Measurements from ENCODE around the gene MEIOB.
A peak's percentile ranks its signal among the peaks of the same experiment; 100 is the strongest.
"Not testable (repeated sequence)": the region's sequence is repeated elsewhere in the genome, so short reads cannot be mapped to it uniquely, and the experiment has no call there.

The MEIOB gene

DNA sequence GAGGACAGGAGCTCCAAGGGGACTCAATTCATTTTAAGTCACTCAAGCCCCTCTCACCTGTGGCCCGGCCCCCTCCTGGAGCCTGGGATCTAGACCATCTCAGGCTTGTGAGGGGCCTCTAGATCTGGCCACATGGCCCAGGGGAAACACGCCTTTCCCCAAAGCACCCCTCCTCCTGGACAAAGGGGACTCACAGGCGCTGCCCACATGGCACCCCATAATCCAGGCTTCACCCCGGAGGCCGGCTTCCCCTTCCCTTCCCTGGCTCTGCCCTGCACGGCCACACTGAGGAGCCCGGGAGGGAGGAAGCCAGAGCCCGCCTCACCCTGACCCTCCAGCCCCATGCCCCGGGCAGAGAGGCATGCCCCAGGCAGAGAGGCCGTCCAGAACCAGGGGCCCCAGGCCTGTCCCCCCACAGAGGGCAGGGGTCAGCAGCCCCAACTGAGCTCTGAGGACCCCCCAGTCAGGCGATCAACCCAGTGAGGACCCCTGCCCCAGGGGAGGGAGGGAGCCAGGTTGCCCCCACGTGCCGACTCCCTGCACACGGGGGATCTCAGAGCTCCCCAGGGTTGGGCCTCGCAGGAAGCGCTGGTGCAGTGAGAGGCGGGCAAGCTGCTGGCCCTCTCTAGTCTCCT lies 35.4 kb upstream of the MEIOB start:
- no peak for DNase-seq

GRCh38 chr16:1906846-1907165 lies 34.8 kb upstream of the MEIOB start:
- DNase-seq: no peak

- no peak for DNase-seq
Observed at GRCh38 chr16:1906055-1906845, 34.3 kb upstream of the MEIOB start.

GRCh38 chr16:1903845-1904840 lies 32.2 kb upstream of the MEIOB start:
- no peak for DNase-seq

GRCh38 chr16:1903220-1903574 lies 31.2 kb upstream of the MEIOB start:
- DNase-seq: no peak

- no peak for DNase-seq
Observed at GRCh38 chr16:1902547-1903219, 30.7 kb upstream of the MEIOB start.

DNA sequence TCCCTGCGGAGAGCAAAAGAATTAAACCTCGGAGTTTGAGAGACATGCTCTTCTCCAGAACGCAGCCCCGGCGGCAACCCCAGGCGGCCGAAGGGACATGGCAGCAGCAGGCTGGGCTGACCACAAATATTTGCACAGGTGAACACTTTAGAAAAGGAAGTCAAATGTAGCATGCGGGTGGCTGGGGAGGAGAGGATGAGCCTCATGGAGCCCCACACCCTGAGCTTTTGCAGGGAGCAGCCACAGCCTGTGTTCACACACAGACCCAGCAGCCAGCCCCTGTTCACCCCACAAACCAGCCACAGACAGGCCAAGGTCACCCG lies 28.4 kb upstream of the MEIOB start:
- no peak for DNase-seq

DNA sequence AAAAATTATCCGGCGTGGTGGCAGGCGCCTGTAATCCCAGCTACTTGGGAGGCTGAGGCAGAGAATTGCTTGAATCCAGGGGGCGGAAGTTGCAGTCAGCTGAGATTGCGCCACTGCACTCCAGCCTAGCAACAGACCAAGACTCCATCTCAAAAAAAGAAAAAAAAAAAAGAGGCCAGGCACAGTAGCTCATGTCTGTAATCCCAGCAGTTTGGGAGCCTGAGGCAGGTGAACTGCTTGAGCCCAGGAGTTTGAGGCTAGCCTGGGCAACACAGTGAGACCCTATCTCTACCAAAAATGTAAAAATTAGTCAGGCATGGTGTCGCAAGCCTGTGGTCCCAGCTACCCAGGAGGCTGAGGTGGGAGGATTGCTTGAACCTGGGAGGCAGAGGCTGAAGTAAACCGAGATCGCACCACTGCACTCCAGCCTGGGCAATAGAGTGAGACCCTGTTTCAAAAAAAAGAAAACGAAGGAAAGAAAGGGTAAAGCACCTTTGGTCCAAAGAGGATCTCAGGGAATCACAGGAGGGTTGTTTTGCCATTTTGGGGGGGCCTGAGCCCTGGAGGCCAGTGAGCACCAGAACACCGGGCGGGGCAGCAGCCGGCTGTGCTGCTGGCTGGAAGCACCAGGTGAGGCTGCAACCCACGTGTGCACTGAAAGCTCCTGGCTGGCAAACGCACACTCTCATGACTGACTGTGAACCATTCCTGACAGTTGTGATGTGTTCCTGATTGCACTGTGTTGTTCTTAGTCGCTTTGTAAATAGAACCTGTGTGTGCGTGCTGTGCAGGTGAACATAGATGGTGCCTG lies 27.9 kb upstream of the MEIOB start:
- no peak for DNase-seq

DNA sequence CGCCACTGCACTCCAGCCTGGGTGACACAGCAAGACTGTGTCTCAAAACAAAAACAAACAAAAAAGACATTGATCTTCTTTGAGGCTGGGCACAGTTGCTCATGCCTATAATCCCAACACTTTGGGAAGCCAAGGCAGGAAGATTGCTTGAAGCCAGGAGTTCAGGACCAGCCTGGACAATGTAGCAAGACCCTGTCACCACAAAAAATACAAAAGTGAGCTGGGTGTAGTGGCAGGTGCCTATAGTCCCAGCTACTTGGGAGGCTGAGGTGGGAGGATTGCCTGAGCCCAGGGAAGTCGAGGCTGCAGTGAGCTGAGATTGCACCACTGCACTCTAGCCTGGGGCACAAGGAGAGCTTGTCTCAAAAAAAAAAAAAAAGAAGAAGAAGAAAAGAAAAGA lies 25.7 kb upstream of the MEIOB start:
- DNase-seq: not testable (repeated sequence)

- DNase-seq: no peak
Observed at GRCh38 chr16:1895949-1896675, 24.1 kb upstream of the MEIOB start.

GRCh38 chr16:1895068-1895467 lies 23.1 kb upstream of the MEIOB start:
- no peak for DNase-seq

- peak; percentile 84 for DNase-seq
Observed at GRCh38 chr16:1890708-1891050, 18.7 kb upstream of the MEIOB start.

DNA sequence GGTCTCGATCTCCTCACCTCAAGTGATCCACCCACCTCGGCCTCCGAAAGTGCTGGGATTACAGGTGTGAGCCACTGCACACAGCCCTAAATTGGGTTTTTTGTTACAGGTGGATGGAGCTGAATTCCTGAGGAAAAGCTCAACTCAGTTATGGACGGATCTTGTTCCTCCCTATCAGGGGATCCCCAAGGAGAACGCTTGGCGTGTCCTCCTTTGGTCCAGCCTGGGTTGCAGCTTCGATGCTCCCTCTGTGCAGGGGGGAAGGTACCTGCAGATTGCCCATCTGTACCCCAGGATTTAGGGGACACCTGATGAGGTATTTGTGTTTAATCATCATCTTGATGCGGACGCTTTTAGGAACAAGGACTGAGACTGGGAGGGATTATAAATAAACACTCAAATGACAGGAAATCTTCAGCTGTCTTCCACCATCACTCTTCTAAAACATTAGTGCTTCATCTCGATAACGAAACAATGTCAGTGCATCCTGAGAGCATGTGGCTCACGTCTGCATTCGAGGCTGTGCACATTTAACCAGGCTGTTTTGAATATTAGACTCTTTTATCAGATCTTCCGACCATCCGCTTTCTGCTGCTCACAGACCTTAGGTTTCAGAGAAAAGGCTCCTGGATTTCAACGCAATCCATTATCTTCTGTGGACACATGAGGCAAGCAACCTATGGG lies 18.2 kb upstream of the MEIOB start:
- DNase-seq: no peak

- DNase-seq: no peak
Observed at GRCh38 chr16:1887711-1888354, 15.9 kb upstream of the MEIOB start.

GRCh38 chr16:1884889-1885288 lies 12.9 kb upstream of the MEIOB start:
- no peak for DNase-seq

DNA sequence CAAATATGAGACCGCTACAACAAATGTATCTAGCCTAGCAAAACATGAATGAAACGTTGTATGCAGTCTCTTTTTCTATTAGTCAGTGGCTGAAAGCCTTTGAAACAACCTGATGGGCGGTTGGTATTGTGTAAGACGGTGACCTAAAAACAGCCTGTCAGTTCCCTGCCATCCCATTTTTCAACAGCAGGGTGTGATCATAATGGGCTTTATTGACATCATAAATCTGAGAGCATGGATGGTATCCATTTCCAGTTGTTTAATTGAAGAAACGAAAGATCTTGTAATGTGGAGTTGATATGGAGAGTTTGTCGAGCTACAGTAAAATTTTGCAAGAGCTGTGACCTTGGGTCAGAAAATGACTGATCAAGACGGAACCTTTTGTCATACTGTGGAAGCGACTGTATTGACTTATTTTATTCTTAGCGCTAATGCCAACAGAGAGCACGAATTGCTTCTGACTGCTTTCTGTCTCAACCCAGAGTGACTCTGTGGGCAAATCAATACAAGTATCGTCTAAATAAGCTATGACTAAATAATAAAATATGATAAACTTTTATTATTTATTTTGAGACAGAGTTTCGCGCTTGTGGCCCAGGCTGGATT lies 12.3 kb upstream of the MEIOB start:
- DNase-seq: no peak

GRCh38 chr16:1881172-1881571 lies 9.2 kb upstream of the MEIOB start:
- not testable (repeated sequence) for DNase-seq

DNA sequence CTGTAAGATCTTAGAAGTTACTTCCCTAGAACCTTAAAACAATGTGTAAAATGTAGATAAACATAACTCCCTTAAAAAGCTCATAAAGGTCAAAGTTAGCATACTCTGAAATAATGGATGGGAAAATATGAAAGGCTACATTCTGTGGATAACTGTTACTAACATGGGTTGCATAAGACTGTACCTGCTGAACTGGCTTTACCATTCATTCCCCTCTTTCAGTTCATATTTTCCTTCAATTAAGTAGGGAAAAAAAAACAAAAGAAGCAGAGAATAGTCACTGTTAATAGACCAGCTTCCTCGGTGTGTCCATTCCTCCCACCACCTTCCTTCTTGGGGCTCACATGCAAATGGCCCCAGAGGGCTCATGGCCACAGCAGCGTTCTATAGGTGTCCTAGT lies 7.5 kb upstream of the MEIOB start:
- no peak for DNase-seq

DNA sequence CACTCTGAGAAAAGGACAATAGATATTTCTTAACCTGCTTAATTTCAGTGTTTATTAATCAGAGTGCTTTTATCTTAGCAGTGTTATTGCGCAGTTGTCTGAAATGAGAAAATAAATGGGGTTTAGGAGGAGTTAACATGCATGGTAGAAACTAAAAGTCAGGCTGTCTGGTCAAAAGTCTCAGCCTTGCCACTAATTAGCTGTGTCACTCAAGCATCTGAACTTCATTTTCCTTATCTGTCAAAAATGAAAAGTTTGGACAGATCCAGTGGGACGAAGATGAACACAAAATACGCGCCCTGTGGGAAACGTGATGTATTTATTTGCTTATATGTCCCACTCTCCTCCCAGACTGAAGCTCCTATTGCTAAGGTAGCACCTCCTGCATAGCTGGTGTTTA lies 6.3 kb upstream of the MEIOB start:
- no peak for DNase-seq

GRCh38 chr16:1877804-1878203 lies 5.8 kb upstream of the MEIOB start:
- DNase-seq: peak; percentile 32
